Activated CD4-positive, alpha-beta T cell treated with anti-CD3 and anti-CD28 coated beads, Interleukin-2, amount 50 U/mL, for 1 hour (primary cell): ENCODE measurements around the gene APEH.

Experiments used
- DNase-seq: peaks from one replicate; pipeline ENCODE4 v3.0.0-alpha.2; 2020

The APEH gene

DNA sequence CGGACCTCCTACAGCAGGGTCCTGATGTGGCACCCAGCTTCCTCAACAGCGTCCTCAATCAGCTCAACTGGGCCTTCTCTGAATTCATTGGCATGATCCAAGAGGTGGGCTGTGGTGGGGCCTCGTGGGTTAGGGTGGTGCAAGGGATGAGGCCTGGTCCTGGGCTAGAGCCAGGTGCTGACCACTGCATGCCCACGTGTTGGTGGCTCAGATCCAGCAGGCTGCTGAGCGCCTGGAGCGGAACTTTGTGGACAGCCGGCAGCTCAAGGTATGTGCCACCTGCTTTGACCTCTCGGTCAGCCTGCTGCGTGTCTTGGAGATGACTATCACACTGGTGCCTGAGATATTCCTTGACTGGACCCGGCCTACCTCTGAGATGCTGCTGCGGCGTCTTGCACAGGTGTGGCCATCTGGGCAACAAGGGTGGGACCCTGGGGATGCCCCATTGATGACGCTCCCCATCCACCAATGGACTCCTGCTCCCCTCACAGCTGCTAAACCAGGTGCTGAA lies 41.5 kb downstream of the APEH start:
- DNase-seq, result no peak

GRCh38 chr3:49716169-49716568 lies 42.0 kb downstream of the APEH start:
- DNase-seq, result no peak

- DNase-seq, result no peak
Measured at GRCh38 chr3:49716691-49717210, 42.6 kb downstream of the APEH start.

DNA sequence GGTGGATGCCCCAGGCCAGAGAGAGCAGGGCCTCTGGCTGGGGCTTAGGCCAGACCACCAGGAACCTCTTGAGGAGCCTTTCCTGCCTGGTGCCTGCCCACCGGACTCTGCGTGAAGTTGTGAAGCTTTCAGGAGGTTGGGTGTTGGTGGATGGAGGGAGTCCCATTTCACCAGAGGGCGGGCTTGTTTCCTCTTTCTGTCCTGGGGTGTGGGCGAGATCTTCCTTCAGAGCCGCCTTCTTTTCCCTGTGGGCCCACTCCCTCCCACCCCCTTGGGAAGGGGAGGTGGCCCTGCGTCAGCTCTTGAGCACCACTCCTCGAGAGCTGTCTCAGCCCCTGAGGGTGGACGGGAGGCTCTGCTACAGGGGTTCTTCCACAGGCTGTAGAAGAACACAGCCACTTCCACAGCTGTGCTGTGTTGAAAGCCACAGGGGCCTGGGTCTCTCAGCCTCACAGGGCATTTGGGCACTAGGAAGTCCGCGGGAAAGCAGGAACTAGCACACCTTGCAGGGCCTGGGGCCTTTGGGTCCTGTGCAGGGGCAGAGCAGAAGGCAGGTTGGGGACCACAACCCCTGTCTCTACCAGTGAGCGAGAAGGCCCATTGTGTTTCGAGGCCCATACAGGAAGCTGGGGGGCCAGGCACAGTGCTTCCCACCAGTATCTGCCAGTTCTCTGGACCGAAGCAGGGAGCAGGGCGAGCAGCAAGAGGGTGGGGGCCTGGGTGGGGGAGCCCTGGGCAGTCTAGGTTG lies 43.2 kb downstream of the APEH start:
- no peak for DNase-seq

- no peak for DNase-seq
Measured at GRCh38 chr3:49717959-49718857, 44.1 kb downstream of the APEH start.

GRCh38 chr3:49718858-49719213 lies 44.7 kb downstream of the APEH start:
- peak; percentile 17 for DNase-seq

- DNase-seq, result peak; percentile 91
Measured at GRCh38 chr3:49719214-49719884, 45.2 kb downstream of the APEH start, which contains the start of gene AMIGO3. AMIGO3 (minus strand) TSS chr3:49719684; CDS start chr3:49719465, 219 bp downstream.

DNA sequence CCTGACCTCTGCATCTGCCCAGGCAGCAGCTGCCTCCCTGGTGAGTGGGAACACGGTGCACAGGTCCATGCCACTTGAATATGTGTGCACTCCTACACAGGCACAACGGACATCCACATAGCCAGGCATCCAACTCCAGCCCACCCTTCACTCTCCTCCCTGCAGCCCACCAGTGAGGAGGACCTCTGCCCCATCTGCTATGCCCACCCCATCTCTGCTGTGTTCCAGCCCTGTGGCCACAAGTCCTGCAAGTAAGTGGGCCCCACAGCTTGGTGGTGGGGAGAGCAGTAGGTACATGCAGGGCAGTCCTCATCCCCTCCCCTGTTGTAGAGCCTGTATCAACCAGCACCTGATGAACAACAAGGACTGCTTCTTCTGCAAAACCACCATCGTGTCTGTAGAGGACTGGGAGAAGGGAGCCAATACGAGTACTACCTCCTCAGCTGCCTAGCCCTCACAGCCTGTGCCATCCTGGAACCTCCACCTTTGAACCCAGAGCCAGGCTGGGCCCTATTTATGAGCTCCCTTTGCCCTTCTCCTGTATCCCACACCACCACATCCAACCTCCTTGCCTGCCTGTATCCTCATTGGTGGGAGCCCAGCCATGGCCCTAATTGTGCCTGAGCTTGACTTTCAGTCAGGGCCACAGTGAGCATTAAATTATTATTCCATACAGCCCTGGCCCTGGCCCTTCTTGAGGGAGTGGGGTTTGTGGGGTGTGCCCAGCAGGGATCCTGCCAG lies 46.9 kb downstream of the APEH start:
- DNase-seq, result no peak

DNA sequence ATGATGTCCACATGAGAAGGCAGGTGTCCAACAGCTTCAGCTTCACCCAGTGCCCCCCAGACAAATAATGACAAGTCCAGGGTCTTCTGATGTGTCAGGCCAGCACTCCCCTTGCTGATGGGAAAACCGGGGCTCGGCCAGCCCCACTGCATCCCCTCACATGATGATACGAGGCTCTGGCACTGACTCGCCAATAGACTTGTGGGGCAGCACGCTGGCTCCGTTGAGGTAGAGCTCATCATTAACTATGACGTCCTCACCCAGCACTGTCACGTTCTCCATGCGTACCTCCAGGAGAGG lies 47.4 kb downstream of the APEH start:
- DNase-seq, result no peak

GRCh38 chr3:49721896-49722781 lies 48.0 kb downstream of the APEH start:
- no peak for DNase-seq

GRCh38 chr3:49722896-49723295 lies 48.7 kb downstream of the APEH start:
- no peak for DNase-seq

- DNase-seq, result peak; percentile 55
Measured at GRCh38 chr3:49723296-49723627, 49.1 kb downstream of the APEH start.

GRCh38 chr3:49723628-49724551 lies 49.7 kb downstream of the APEH start, which contains the start of gene GMPPB:
GMPPB (minus strand) TSS chr3:49723951; CDS start chr3:49723726, 225 bp downstream.
- DNase-seq, result peak; percentile 90

- DNase-seq, result peak; percentile 33
Measured at GRCh38 chr3:49724586-49724985, 50.4 kb downstream of the APEH start.

- DNase-seq, result no peak
Measured at GRCh38 chr3:49725906-49726681, 51.9 kb downstream of the APEH start.

GRCh38 chr3:49727154-49727923 lies 53.2 kb downstream of the APEH start:
- DNase-seq, result no peak

DNA sequence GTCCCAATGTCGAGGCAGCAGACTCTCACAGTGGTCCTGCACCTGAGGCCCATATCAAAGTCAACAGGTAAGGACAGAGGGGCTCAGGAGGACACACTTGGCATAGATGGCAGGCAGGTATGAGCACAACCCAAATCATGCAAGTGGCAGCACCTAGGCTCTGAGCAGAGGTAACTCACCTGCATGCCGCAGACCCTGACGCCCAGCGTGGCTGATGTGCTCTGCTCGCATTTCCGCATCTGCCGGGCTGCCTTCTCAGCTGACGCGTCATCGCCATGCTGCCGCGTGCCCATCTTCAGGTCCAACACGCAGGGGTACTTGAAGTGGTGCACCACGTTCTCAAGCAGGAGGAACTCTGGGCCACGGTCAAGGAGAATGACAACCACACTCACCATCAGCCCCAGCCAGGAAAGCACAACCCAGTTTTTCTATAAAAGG lies 53.8 kb downstream of the APEH start:
- DNase-seq, result no peak

GRCh38 chr3:49729966-49730609 lies 55.9 kb downstream of the APEH start:
- no peak for DNase-seq
